GM18870 (cell line): Measurements from ENCODE around the gene MOV10L1.
"Not testable (repeated sequence)": the region's sequence is repeated elsewhere in the genome, so short reads cannot be mapped to it uniquely, and the experiment has no call there.

Experiments used
- ATAC-seq: cut with Tn5 transposase; IDR thresholded peaks from one replicate; pipeline ENCODE4 v1.9.1; 2021; ENCODE audit warnings: moderate library complexity; ENCODE audit not compliant: unreplicated experiment

The MOV10L1 gene

GRCh38 chr22:50151571-50152537, 62.0 kb downstream of the MOV10L1 start:
- no peak for ATAC-seq

GRCh38 chr22:50153056-50153755, 63.4 kb downstream of the MOV10L1 start:
- ATAC-seq, result no peak

- ATAC-seq, result no peak
These were observed 63.9 kb downstream of the MOV10L1 start for GRCh38 chr22:50153756-50154140.

GRCh38 chr22:50157709-50158375, 68.0 kb downstream of the MOV10L1 start:
- ATAC-seq, result no peak

- ATAC-seq, result no peak
These were observed 71.1 kb downstream of the MOV10L1 start for GRCh38 chr22:50160947-50161346.

- ATAC-seq, result no peak
These were observed 71.9 kb downstream of the MOV10L1 start for GRCh38 chr22:50161508-50162390.

GRCh38 chr22:50162391-50162956, 72.7 kb downstream of the MOV10L1 start:
- no peak for ATAC-seq

- no peak for ATAC-seq
These were observed 75.8 kb downstream of the MOV10L1 start for GRCh38 chr22:50165436-50166123.

GRCh38 chr22:50167689-50168489, 78.1 kb downstream of the MOV10L1 start:
- ATAC-seq, result no peak

GRCh38 chr22:50168490-50169180, 78.8 kb downstream of the MOV10L1 start:
- not testable (repeated sequence) for ATAC-seq

- ATAC-seq, result no peak
These were observed 79.5 kb downstream of the MOV10L1 start for GRCh38 chr22:50169181-50169759.

- ATAC-seq, result no peak
These were observed 80.1 kb downstream of the MOV10L1 start for GRCh38 chr22:50169774-50170341.

GRCh38 chr22:50170453-50171318, 80.9 kb downstream of the MOV10L1 start, which contains the start of gene PANX2:
PANX2 (plus strand) TSS chr22:50170731; CDS start chr22:50170731, 0 bp downstream.
- no peak for ATAC-seq

GRCh38 chr22:50171319-50171964, 81.6 kb downstream of the MOV10L1 start:
- ATAC-seq, result no peak

GRCh38 chr22:50171965-50172421, 82.2 kb downstream of the MOV10L1 start:
- ATAC-seq, result no peak
